HEK293 (cell line): Measurements from ENCODE around the gene JAGN1.

ENCODE experiments used
- CTCF ChIA-PET: fragments of 350-600 bp; formaldehyde crosslinking; extraction: SDS; loops from one replicate; lab custom pipeline; 2021; ENCODE audit warnings: antibody characterized with exemption; lab: Yijun Ruan, JAX
- POLR2A ChIA-PET: fragments of 300-600 bp; formaldehyde crosslinking; extraction: SDS; loops from one replicate; lab custom pipeline; 2020; ENCODE audit warnings: antibody characterized with exemption, inconsistent platforms; lab: Yijun Ruan, JAX
- H3K27ac ChIP-seq: fragments of 200-500 bp; sonication (Bioruptor generic); 2 replicates; pipeline ENCODE4 v1.5.1; 2014; ENCODE audit warnings: low read depth, low read length, control low read depth, inconsistent platforms; ENCODE audit errors: extremely low read depth
- H3K36me3 ChIP-seq, 2 experiments: fragments of 200-500 bp in 1 of 2; sonication (Bioruptor generic) in 1 of 2; 1 replicate in 1 of 2; 2 replicates in 1 of 2; pipeline ENCODE4 v1.5.1; 2014 to 2017; ENCODE audit warnings: inconsistent platforms in 2 of 2, low read length in 2 of 2; ENCODE audit not compliant: control insufficient read depth in 2 of 2, insufficient read depth in 1 of 2
- H3K4me1 ChIP-seq: fragments of 200-500 bp; sonication (Bioruptor generic); 2 replicates; pipeline ENCODE4 v1.5.1; 2014; ENCODE audit warnings: mild to moderate bottlenecking, low read length, inconsistent platforms; ENCODE audit not compliant: control insufficient read depth, insufficient read depth
- H3K4me3 ChIP-seq: 2 replicates; pipeline ENCODE4 v1.5.1; 2011; ENCODE audit warnings: low read depth, mild to moderate bottlenecking, control low read depth, low read length, moderate library complexity
- H3K9me3 ChIP-seq: fragments of 200-500 bp; sonication (Bioruptor generic); 2 replicates; pipeline ENCODE4 v1.5.1; 2014; ENCODE audit warnings: low read depth, low read length, inconsistent platforms; ENCODE audit not compliant: control insufficient read depth, insufficient read depth
- FEZF1 ChIP-seq: fragments of 450-650 bp; formaldehyde crosslinking; IDR thresholded peaks from 2 replicates; pipeline ENCODE4 v1.5.1; 2016; ENCODE audit warnings: missing biosample characterization, missing genetic modification characterization
- KLF16 ChIP-seq: fragments of 450-650 bp; formaldehyde crosslinking; IDR thresholded peaks from 2 replicates; pipeline ENCODE4 v1.5.1; 2017; ENCODE audit warnings: missing biosample characterization, missing genetic modification characterization
- KLF8 ChIP-seq: fragments of 450-650 bp; formaldehyde crosslinking; IDR thresholded peaks from 2 replicates; pipeline ENCODE4 v1.5.1; 2016; ENCODE audit warnings: missing biosample characterization, missing genetic modification characterization
- TSHZ1 ChIP-seq: fragments of 450-650 bp; formaldehyde crosslinking; IDR thresholded peaks from 2 replicates; pipeline ENCODE4 v1.5.1; 2016; ENCODE audit warnings: missing biosample characterization, missing genetic modification characterization, borderline replicate concordance
- ZBTB48 ChIP-seq: fragments of 450-650 bp; formaldehyde crosslinking; IDR thresholded peaks from 2 replicates; pipeline ENCODE4 v1.5.1; 2016; ENCODE audit warnings: missing biosample characterization, missing genetic modification characterization
- ZNF155 ChIP-seq: fragments of 450-650 bp; formaldehyde crosslinking; IDR thresholded peaks from 2 replicates; pipeline ENCODE4 v1.5.1; 2016; ENCODE audit warnings: missing biosample characterization, missing genetic modification characterization
- ZNF398 ChIP-seq: fragments of 450-650 bp; formaldehyde crosslinking; IDR thresholded peaks from 2 replicates; pipeline ENCODE4 v1.5.1; 2017; ENCODE audit warnings: missing biosample characterization, missing genetic modification characterization
- ZNF561 ChIP-seq: fragments of 450-650 bp; IDR thresholded peaks from 2 replicates; pipeline ENCODE4 v1.5.1; 2018; ENCODE audit warnings: missing biosample characterization, missing genetic modification characterization, borderline replicate concordance
- ZNF792 ChIP-seq: fragments of 450-650 bp; formaldehyde crosslinking; IDR thresholded peaks from 2 replicates; pipeline ENCODE4 v1.5.1; 2016; ENCODE audit warnings: missing biosample characterization, missing genetic modification characterization
- ZXDB ChIP-seq: fragments of 450-650 bp; formaldehyde crosslinking; IDR thresholded peaks from 2 replicates; pipeline ENCODE4 v1.5.1; 2016; ENCODE audit warnings: missing biosample characterization, missing genetic modification characterization
- TF ChIP-seq, protein P1 (sequence below): fragments of 450-650 bp; formaldehyde crosslinking; IDR thresholded peaks from 2 replicates; pipeline ENCODE4 v1.5.1; 2016; ENCODE audit warnings: missing biosample characterization, missing genetic modification characterization, borderline replicate concordance
- TF ChIP-seq, protein P2 (sequence below): fragments of 450-650 bp; formaldehyde crosslinking; IDR thresholded peaks from 2 replicates; pipeline ENCODE4 v1.5.1; 2017; ENCODE audit warnings: missing biosample characterization, missing genetic modification characterization

The JAGN1 gene

GRCh38 chr3:9863058-9863772 lies 27.2 kb upstream of the JAGN1 start (continued):
- TF ChIP-seq TSHZ1 (tag by site-specific recombination) (no peak), ZNF561 (tag by site-specific recombination) (no peak), KLF16 (tag by site-specific recombination) (no peak), ZXDB (tag by site-specific recombination) (no peak), ZNF155 (tag by site-specific recombination) (no peak), ZNF792 (tag by site-specific recombination) (no peak), KLF8 (tag by site-specific recombination) (no peak)
- TF ChIP-seq, protein P1, sequence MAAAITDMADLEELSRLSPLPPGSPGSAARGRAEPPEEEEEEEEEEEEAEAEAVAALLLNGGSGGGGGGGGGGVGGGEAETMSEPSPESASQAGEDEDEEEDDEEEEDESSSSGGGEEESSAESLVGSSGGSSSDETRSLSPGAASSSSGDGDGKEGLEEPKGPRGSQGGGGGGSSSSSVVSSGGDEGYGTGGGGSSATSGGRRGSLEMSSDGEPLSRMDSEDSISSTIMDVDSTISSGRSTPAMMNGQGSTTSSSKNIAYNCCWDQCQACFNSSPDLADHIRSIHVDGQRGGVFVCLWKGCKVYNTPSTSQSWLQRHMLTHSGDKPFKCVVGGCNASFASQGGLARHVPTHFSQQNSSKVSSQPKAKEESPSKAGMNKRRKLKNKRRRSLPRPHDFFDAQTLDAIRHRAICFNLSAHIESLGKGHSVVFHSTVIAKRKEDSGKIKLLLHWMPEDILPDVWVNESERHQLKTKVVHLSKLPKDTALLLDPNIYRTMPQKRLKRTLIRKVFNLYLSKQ (tag by site-specific recombination) = no peak
- TF ChIP-seq, all 188 proteins: peak for 0

- no peak overlapping the region for H3K4me3 ChIP-seq
- H3K27ac ChIP-seq = peak overlapping the region; percentile 75
- H3K9me3 ChIP-seq = no peaks in the 10 kb centered on the region
- ChIA-PET POLR2A (interaction anchor here (1.1 to 1.4 kb wide), 3 partner anchors 20 to 162 kb away, joined by 3 read pairs; partner anchors contain the start of genes FANCD2 and JAGN1), CTCF (interaction anchor here (0.6 to 1.0 kb wide), 2 partner anchors 18 to 83 kb away, joined by 3 read pairs; no protein-coding TSS in a partner anchor)
- H3K36me3 ChIP-seq = no peaks in the 10 kb centered on the region
- peaks cover 7% of the 10 kb centered on the region; the same call in 1 of the 2 replicates for H3K4me1 ChIP-seq
- 0 out of 2 replicates have a peak, but pooled peaks have one; percentile 39 for TF ChIP-seq FEZF1
- peak; percentile 69 for TF ChIP-seq ZNF398
- no peak for TF ChIP-seq ZXDB (tag by site-specific recombination)
- TF ChIP-seq, protein P2, sequence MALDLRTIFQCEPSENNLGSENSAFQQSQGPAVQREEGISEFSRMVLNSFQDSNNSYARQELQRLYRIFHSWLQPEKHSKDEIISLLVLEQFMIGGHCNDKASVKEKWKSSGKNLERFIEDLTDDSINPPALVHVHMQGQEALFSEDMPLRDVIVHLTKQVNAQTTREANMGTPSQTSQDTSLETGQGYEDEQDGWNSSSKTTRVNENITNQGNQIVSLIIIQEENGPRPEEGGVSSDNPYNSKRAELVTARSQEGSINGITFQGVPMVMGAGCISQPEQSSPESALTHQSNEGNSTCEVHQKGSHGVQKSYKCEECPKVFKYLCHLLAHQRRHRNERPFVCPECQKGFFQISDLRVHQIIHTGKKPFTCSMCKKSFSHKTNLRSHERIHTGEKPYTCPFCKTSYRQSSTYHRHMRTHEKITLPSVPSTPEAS (tag by site-specific recombination) = no peak
- TF ChIP-seq ZBTB48 (tag by site-specific recombination) = peak; percentile 82
These were observed 26.0 kb upstream of the JAGN1 start for GRCh38 chr3:9864200-9864927.
